ENCODE data around the gene SEMA6C. TPM values are rescaled to one million over a fixed set of nuclear protein-coding genes. Genes with fewer than 3 reads are reported as not detected.
A peak's percentile ranks its signal among the peaks of the same experiment; 100 is the strongest.

The SEMA6C gene
- total and polyA plus RNA-seq, 2 of the 13 experiments (the other 11 are each of a cell fraction or from before 2014, with no cell fraction given), result 1.4 to 2.9 TPM

DNA sequence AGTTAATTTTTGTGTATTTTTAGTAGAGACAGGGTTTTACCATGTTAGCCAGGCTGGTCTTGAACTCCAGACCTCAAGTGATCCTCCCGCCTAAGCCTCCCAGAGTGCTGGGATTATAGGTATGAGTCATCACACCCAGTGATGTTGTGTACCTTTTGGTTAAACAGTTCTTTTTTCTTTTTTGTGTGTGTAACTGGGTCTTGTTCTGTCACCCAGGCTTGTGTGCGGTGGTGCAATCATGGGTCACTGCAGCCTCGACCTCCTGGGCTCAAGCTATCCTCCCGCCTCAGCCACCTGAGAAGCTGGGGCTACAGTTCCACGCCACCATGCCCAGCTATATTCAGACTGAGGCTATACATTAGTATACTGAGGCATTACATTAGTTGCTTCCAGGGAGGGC is 38.1 kb downstream of the SEMA6C start (continued):
- peak; percentile 58; the same call in 1 of the 2 replicates for TF ChIP-seq ZNF331 (CRISPR knock-in tag; IDR thresholded peaks at IDR 0.05)

DNA sequence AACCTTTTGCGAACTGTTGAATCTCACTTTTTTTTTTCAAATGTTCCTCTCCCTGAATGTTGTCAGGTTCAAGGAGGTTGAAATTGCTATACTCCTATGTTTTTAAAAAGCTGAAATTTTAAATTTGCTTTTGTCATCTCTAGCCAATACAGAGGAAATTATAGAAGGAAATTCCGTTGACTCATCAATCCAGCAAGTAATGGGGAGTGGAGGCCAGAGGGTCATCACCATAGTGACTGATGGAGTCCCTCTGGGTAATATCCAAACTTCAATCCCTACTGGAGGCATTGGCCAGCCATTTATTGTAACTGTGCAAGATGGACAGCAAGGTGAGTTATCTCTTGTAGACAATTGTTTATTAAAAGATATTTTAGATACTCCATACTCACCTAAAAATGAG is 39.5 kb downstream of the SEMA6C start:
- H3K36me3 ChIP-seq (replicated peaks in 1 of 2; ENCODE audit: control insufficient read depth in 1 of 2, insufficient read depth in 2 of 2, low read length in 2 of 2), result no peaks in the 10 kb centered on the region
- H3K9ac ChIP-seq (ENCODE audit: insufficient read depth, low read depth, low read length), result no peak overlapping the region
- no TSS peak for BruUV-seq (replicated peaks)
- no peak overlapping the region for H2AFZ ChIP-seq (ENCODE audit: low read length)
- no peak overlapping the region for H3K4me2 ChIP-seq (ENCODE audit: low read depth, low read length)
- WGBS (ENCODE audit: low lambda C conversion rate), result 46% methylated on average over 2 of the region's 2 CpGs
- ATAC-seq (0 out of 3 replicates have a peak, but pooled peaks have one; percentile 27), FAIRE-seq (no peak), DNase-seq (ENCODE audit: low spot score) (no peak)
- in situ Hi-C loops (cut with HindIII; ENCODE audit: extremely low pct_ligation_motif_present, low pct_unique_long_range_greater_than_20kb), result no loop called here
- ChIA-PET POLR2A (no interaction called here), CTCF (ENCODE audit: low intra/inter-chr PET ratio, low total read pairs) (no interaction called here)
- peaks cover 24% of the 10 kb centered on the region for H3K4me1 ChIP-seq (ENCODE audit: insufficient read depth, low read length)
- H3K79me2 ChIP-seq (ENCODE audit: insufficient read depth, low read length), result no peaks in the 10 kb centered on the region
- no peak overlapping the region for H3K4me3 ChIP-seq (replicated peaks in 1 of 3; ENCODE audit: insufficient read depth in 1 of 3, low read depth in 2 of 3, low read length in 3 of 3)
- TF ChIP-seq, protein P1, sequence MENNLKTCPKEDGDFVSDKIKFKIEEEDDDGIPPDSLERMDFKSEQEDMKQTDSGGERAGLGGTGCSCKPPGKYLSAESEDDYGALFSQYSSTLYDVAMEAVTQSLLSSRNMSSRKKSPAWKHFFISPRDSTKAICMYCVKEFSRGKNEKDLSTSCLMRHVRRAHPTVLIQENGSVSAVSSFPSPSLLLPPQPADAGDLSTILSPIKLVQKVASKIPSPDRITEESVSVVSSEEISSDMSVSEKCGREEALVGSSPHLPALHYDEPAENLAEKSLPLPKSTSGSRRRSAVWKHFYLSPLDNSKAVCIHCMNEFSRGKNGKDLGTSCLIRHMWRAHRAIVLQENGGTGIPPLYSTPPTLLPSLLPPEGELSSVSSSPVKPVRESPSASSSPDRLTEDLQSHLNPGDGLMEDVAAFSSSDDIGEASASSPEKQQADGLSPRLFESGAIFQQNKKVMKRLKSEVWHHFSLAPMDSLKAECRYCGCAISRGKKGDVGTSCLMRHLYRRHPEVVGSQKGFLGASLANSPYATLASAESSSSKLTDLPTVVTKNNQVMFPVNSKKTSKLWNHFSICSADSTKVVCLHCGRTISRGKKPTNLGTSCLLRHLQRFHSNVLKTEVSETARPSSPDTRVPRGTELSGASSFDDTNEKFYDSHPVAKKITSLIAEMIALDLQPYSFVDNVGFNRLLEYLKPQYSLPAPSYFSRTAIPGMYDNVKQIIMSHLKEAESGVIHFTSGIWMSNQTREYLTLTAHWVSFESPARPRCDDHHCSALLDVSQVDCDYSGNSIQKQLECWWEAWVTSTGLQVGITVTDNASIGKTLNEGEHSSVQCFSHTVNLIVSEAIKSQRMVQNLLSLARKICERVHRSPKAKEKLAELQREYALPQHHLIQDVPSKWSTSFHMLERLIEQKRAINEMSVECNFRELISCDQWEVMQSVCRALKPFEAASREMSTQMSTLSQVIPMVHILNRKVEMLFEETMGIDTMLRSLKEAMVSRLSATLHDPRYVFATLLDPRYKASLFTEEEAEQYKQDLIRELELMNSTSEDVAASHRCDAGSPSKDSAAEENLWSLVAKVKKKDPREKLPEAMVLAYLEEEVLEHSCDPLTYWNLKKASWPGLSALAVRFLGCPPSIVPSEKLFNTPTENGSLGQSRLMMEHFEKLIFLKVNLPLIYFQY (CRISPR knock-in tag; IDR thresholded peaks at IDR 0.05; ENCODE audit: borderline replicate concordance), result no peak
- TF ChIP-seq MAFK (conservative IDR thresholded peaks at IDR 0.05 in 1 of 2, IDR thresholded peaks at IDR 0.05 in 1 of 2; ENCODE audit: low read length in 2 of 2), result peak in 1 of 2 experiments; percentile 46; a peak in 1 of 4 replicates
- 0 out of 2 replicates have a peak, but pooled peaks have one; percentile 21 for TF ChIP-seq MAFF (IDR thresholded peaks at IDR 0.05; ENCODE audit: low read depth, low read length)
- intact Hi-C loops (cut with micrococcal nuclease; ENCODE audit: unreplicated experiment), result no loop called here
- H4K20me1 ChIP-seq (ENCODE audit: insufficient read depth, low read length), result no peaks in the 10 kb centered on the region
- no peaks in the 10 kb centered on the region for H3K27me3 ChIP-seq (ENCODE audit: control insufficient read depth in 1 of 2, insufficient read depth in 2 of 2, low read length in 2 of 2)
- H3K9me3 ChIP-seq (ENCODE audit: low read length), result no peaks in the 10 kb centered on the region
- no peak overlapping the region for H3K27ac ChIP-seq (ENCODE audit: extremely low read length, insufficient read depth, low read length)
